HG03558 (cell line): ENCODE measurements around the gene FSTL1.
"Not testable (repeated sequence)": the region's sequence is repeated elsewhere in the genome, so short reads cannot be mapped to it uniquely, and the experiment has no call there.

Experiments
- ATAC-seq: cut with Tn5 transposase; IDR thresholded peaks from one replicate; pipeline ENCODE4 v1.9.1; 2021; ENCODE audit warnings: moderate number of reproducible peaks; ENCODE audit not compliant: unreplicated experiment; ENCODE audit errors: extremely low read depth

Gene FSTL1

GRCh38 chr3:120420360-120420759 lies 30.4 kb downstream of the FSTL1 start:
- no peak for ATAC-seq

- ATAC-seq, result no peak
Observed at GRCh38 chr3:120419797-120420196, 31.0 kb downstream of the FSTL1 start.

- peak; percentile 46 for ATAC-seq
Observed at GRCh38 chr3:120418866-120419490, 31.8 kb downstream of the FSTL1 start.

- ATAC-seq, result no peak
Observed at GRCh38 chr3:120418446-120418845, 32.3 kb downstream of the FSTL1 start.

GRCh38 chr3:120417272-120417911 lies 33.4 kb downstream of the FSTL1 start:
- ATAC-seq, result peak; percentile 99

- no peak for ATAC-seq
Observed at GRCh38 chr3:120416868-120417267, 33.9 kb downstream of the FSTL1 start.

- ATAC-seq, result no peak
Observed at GRCh38 chr3:120415756-120416155, 35.0 kb downstream of the FSTL1 start.

GRCh38 chr3:120410541-120410940 lies 40.3 kb downstream of the FSTL1 start:
- ATAC-seq, result no peak

- no peak for ATAC-seq
Observed at GRCh38 chr3:120410116-120410515, 40.7 kb downstream of the FSTL1 start.

GRCh38 chr3:120407508-120408287 lies 43.1 kb downstream of the FSTL1 start:
- ATAC-seq, result no peak

GRCh38 chr3:120404876-120405275 lies 45.9 kb downstream of the FSTL1 start:
- no peak for ATAC-seq

- ATAC-seq, result no peak
Observed at GRCh38 chr3:120402257-120402656, 48.5 kb downstream of the FSTL1 start.

GRCh38 chr3:120399372-120399771 lies 51.4 kb downstream of the FSTL1 start:
- no peak for ATAC-seq

- ATAC-seq, result no peak
Observed at GRCh38 chr3:120396469-120396868, 54.3 kb downstream of the FSTL1 start.

GRCh38 chr3:120394347-120394746 lies 56.4 kb downstream of the FSTL1 start:
- no peak for ATAC-seq

GRCh38 chr3:120393761-120394160 lies 57.0 kb downstream of the FSTL1 start:
- ATAC-seq, result no peak

- ATAC-seq, result no peak
Observed at GRCh38 chr3:120393243-120393642, 57.5 kb downstream of the FSTL1 start.

GRCh38 chr3:120382941-120383447 lies 67.8 kb downstream of the FSTL1 start:
- no peak for ATAC-seq

GRCh38 chr3:120381503-120381902 lies 69.3 kb downstream of the FSTL1 start:
- no peak for ATAC-seq

GRCh38 chr3:120377948-120378347 lies 72.8 kb downstream of the FSTL1 start:
- not testable (repeated sequence) for ATAC-seq

GRCh38 chr3:120370463-120370862 lies 80.3 kb downstream of the FSTL1 start:
- ATAC-seq, result no peak
